ENCODE measurements around the gene IFT80. TPM values are rescaled to one million over a fixed set of nuclear protein-coding genes. Genes with fewer than 3 reads are reported as not detected.

Gene IFT80
- polyA plus RNA-seq, 1 donor (not counting 4 experiments of a cell fraction or from before 2014, with no cell fraction given): 23.6 TPM

GRCh38 chr3:160400030-160400701 lies 1.1 kb upstream of the IFT80 start:
- H3K36me3 ChIP-seq (ENCODE audit: control insufficient read depth in 2 of 2, extremely low read depth in 1 of 2, insufficient read depth in 2 of 2, low read length in 2 of 2): no peaks in the 10 kb centered on the region
- H2AFZ ChIP-seq (ENCODE audit: control insufficient read depth, low read length): peak overlapping the region; percentile 97
- no peak for FAIRE-seq
- H3K9ac ChIP-seq (ENCODE audit: control insufficient read depth, extremely low read depth, insufficient read depth, low read length): peak overlapping the region; percentile 97
- peak overlapping the region; percentile 96 for H3K27ac ChIP-seq (ENCODE audit: control insufficient read depth, insufficient read depth, low read length)
- peak overlapping the region; percentile 72 to 100 (median 92) for H3K4me3 ChIP-seq (ENCODE audit: control insufficient read depth in 2 of 3, extremely low read depth in 1 of 3, insufficient read depth in 2 of 3, low read depth in 1 of 3, low read length in 3 of 3)
- TF ChIP-seq CTCF (optimal IDR thresholded peaks at IDR 0.05 in 1 of 3, IDR thresholded peaks at IDR 0.05 in 1 of 3, conservative IDR thresholded peaks at IDR 0.05 in 1 of 3; ENCODE audit: extremely low read depth in 1 of 3, insufficient read depth in 2 of 3, low read length in 3 of 3): no peak
- no peak for TF ChIP-seq EZH2 (IDR thresholded peaks at IDR 0.05; ENCODE audit: low read length)
- H3K4me2 ChIP-seq (ENCODE audit: control insufficient read depth, extremely low read depth, insufficient read depth, low read depth, low read length): peak overlapping the region; percentile 81
- H3K27me3 ChIP-seq (ENCODE audit: control insufficient read depth, extremely low read depth, insufficient read depth, low read length): no peaks in the 10 kb centered on the region
- no peaks in the 10 kb centered on the region for H3K9me1 ChIP-seq (ENCODE audit: control insufficient read depth, extremely low read depth, insufficient read depth, low read length)
- dilution Hi-C loops (cut with MboI; ENCODE audit: extremely low pct_ligation_motif_present, low sequenced_read_pairs): no loop called here
- H3K9me3 ChIP-seq (ENCODE audit: control insufficient read depth, low read depth, low read length): no peaks in the 10 kb centered on the region
- peaks cover 24% of the 10 kb centered on the region for H3K4me1 ChIP-seq (ENCODE audit: control insufficient read depth, extremely low read depth, insufficient read depth, low read length)
- H4K20me1 ChIP-seq (ENCODE audit: control insufficient read depth, extremely low read depth, insufficient read depth, low read length): peaks cover 6% of the 10 kb centered on the region
- DNase-seq (ENCODE audit: low read depth, low spot score): peak; percentile 11
- peaks cover 77% of the 10 kb centered on the region for H3K79me2 ChIP-seq (ENCODE audit: control insufficient read depth, insufficient read depth, low read length)

GRCh38 chr3:160398820-160399124 lies 253 bp downstream of the IFT80 start:
- Histone ChIP-seq H3K9ac (ENCODE audit: control insufficient read depth, extremely low read depth, insufficient read depth, low read length) (peak overlapping the region; percentile 97), H3K4me2 (ENCODE audit: control insufficient read depth, extremely low read depth, insufficient read depth, low read depth, low read length) (peak overlapping the region; percentile 81), H3K9me1 (ENCODE audit: control insufficient read depth, extremely low read depth, insufficient read depth, low read length) (no peaks in the 10 kb centered on the region), H3K9me3 (ENCODE audit: control insufficient read depth, low read depth, low read length) (no peaks in the 10 kb centered on the region), H3K4me3 (ENCODE audit: control insufficient read depth in 2 of 3, extremely low read depth in 1 of 3, insufficient read depth in 2 of 3, low read depth in 1 of 3, low read length in 3 of 3) (peak overlapping the region; percentile 72 to 100 (median 92)), H3K36me3 (ENCODE audit: control insufficient read depth in 2 of 2, extremely low read depth in 1 of 2, insufficient read depth in 2 of 2, low read length in 2 of 2) (no peaks in the 10 kb centered on the region), H3K27me3 (ENCODE audit: control insufficient read depth, extremely low read depth, insufficient read depth, low read length) (no peaks in the 10 kb centered on the region), H2AFZ (ENCODE audit: control insufficient read depth, low read length) (peak overlapping the region; percentile 95), H3K27ac (ENCODE audit: control insufficient read depth, insufficient read depth, low read length) (peak overlapping the region; percentile 96), H4K20me1 (ENCODE audit: control insufficient read depth, extremely low read depth, insufficient read depth, low read length) (peaks cover 6% of the 10 kb centered on the region), H3K79me2 (ENCODE audit: control insufficient read depth, insufficient read depth, low read length) (peaks cover 63% of the 10 kb centered on the region), H3K4me1 (ENCODE audit: control insufficient read depth, extremely low read depth, insufficient read depth, low read length) (peaks cover 22% of the 10 kb centered on the region)
- FAIRE-seq (no peak), DNase-seq (ENCODE audit: low read depth, low spot score) (no peak)
- dilution Hi-C loops (cut with MboI; ENCODE audit: extremely low pct_ligation_motif_present, low sequenced_read_pairs): no loop called here
- no peak for TF ChIP-seq EZH2 (IDR thresholded peaks at IDR 0.05; ENCODE audit: low read length)

GRCh38 chr3:160395297-160395696 lies 3.7 kb downstream of the IFT80 start:
- DNase-seq (ENCODE audit: low read depth, low spot score) (no peak), FAIRE-seq (peak; percentile 26)
- Histone ChIP-seq H3K79me2 (ENCODE audit: control insufficient read depth, insufficient read depth, low read length) (peaks cover 34% of the 10 kb centered on the region), H3K27me3 (ENCODE audit: control insufficient read depth, extremely low read depth, insufficient read depth, low read length) (no peaks in the 10 kb centered on the region), H3K36me3 (ENCODE audit: control insufficient read depth in 2 of 2, extremely low read depth in 1 of 2, insufficient read depth in 2 of 2, low read length in 2 of 2) (no peaks in the 10 kb centered on the region), H3K4me1 (ENCODE audit: control insufficient read depth, extremely low read depth, insufficient read depth, low read length) (peaks cover 12% of the 10 kb centered on the region), H3K4me2 (ENCODE audit: control insufficient read depth, extremely low read depth, insufficient read depth, low read depth, low read length) (peak overlapping the region; percentile 20), H3K27ac (ENCODE audit: control insufficient read depth, insufficient read depth, low read length) (no peak overlapping the region), H3K4me3 (ENCODE audit: control insufficient read depth in 2 of 3, extremely low read depth in 1 of 3, insufficient read depth in 2 of 3, low read depth in 1 of 3, low read length in 3 of 3) (no peak overlapping the region), H3K9ac (ENCODE audit: control insufficient read depth, extremely low read depth, insufficient read depth, low read length) (no peak overlapping the region), H3K9me1 (ENCODE audit: control insufficient read depth, extremely low read depth, insufficient read depth, low read length) (no peaks in the 10 kb centered on the region), H3K9me3 (ENCODE audit: control insufficient read depth, low read depth, low read length) (no peaks in the 10 kb centered on the region), H2AFZ (ENCODE audit: control insufficient read depth, low read length) (peak overlapping the region; percentile 10), H4K20me1 (ENCODE audit: control insufficient read depth, extremely low read depth, insufficient read depth, low read length) (no peaks in the 10 kb centered on the region)
- TF ChIP-seq EZH2 (IDR thresholded peaks at IDR 0.05; ENCODE audit: low read length) (no peak), CTCF (optimal IDR thresholded peaks at IDR 0.05 in 1 of 3, IDR thresholded peaks at IDR 0.05 in 1 of 3, conservative IDR thresholded peaks at IDR 0.05 in 1 of 3; ENCODE audit: extremely low read depth in 1 of 3, insufficient read depth in 2 of 3, low read length in 3 of 3) (no peak)
- dilution Hi-C loops (cut with MboI; ENCODE audit: extremely low pct_ligation_motif_present, low sequenced_read_pairs): no loop called here

Measured in keratinocyte (primary cell).